Hindlimb muscle (tissue), 1 donor: ENCODE measurements around the gene ZCCHC7. TPM values are rescaled to one million over a fixed set of nuclear protein-coding genes. Genes with fewer than 3 reads are reported as not detected.

Experiments used
- polyA plus RNA-seq: library from polyadenylated mRNA; unstranded; fragments of 120-200 nt; gene quantifications from one replicate; pipeline ENCODE4 v1.2.1, GENCODE V29; 2013; ENCODE audit not compliant: insufficient read length

Gene ZCCHC7
- polyA plus RNA-seq, 1 donor, result 11.0 TPM

Other genes starting within 250 kb of the ZCCHC7 start
- 0.21 TPM for gene PAX5, start 86.3 kb upstream of the ZCCHC7 start, polyA plus RNA-seq